NCI-H748 (cell line): Measurements from ENCODE around the gene CBLC.
A peak's percentile ranks its signal among the peaks of the same experiment; 100 is the strongest.

Experiments
- DNase-seq: peaks from one replicate; lab custom pipeline; 2025; ENCODE audit not compliant: unreplicated experiment; lab: John Stamatoyannopoulos, UW

CBLC gene

GRCh38 chr19:44745887-44746600 is 31.6 kb upstream of the CBLC start:
- DNase-seq: no peak

GRCh38 chr19:44746616-44746945 is 31.1 kb upstream of the CBLC start:
- DNase-seq: no peak

GRCh38 chr19:44746946-44747738 is 30.5 kb upstream of the CBLC start:
- DNase-seq: peak; percentile 80

GRCh38 chr19:44747739-44748425 is 29.8 kb upstream of the CBLC start:
- peak; percentile 70 for DNase-seq

GRCh38 chr19:44748426-44749254 is 29.1 kb upstream of the CBLC start, which contains the start of gene BCL3:
BCL3 (plus strand) TSS chr19:44748708; CDS start chr19:44748791, 83 bp downstream.
- peak; percentile 54 for DNase-seq

GRCh38 chr19:44749292-44749691 is 28.4 kb upstream of the CBLC start:
- DNase-seq: no peak

GRCh38 chr19:44749994-44750393 is 27.7 kb upstream of the CBLC start:
- no peak for DNase-seq

GRCh38 chr19:44752123-44752815 is 25.4 kb upstream of the CBLC start:
- no peak for DNase-seq

GRCh38 chr19:44752816-44753625 is 24.7 kb upstream of the CBLC start:
- peak; percentile 83 for DNase-seq

GRCh38 chr19:44753626-44753931 is 24.1 kb upstream of the CBLC start:
- no peak for DNase-seq

- DNase-seq: peak; percentile 82
Measured at GRCh38 chr19:44753932-44754749, 23.5 kb upstream of the CBLC start.

- no peak for DNase-seq
Measured at GRCh38 chr19:44754750-44755080, 23.0 kb upstream of the CBLC start.

GRCh38 chr19:44755219-44755618 is 22.5 kb upstream of the CBLC start:
- DNase-seq: no peak

GRCh38 chr19:44756089-44756562 is 21.6 kb upstream of the CBLC start:
- DNase-seq: no peak

GRCh38 chr19:44757057-44757734 is 20.5 kb upstream of the CBLC start:
- DNase-seq: no peak

- no peak for DNase-seq
Measured at GRCh38 chr19:44757735-44758505, 19.8 kb upstream of the CBLC start.

GRCh38 chr19:44758596-44758995 is 19.1 kb upstream of the CBLC start:
- no peak for DNase-seq
